ENCODE data around the gene ATP1A1. TPM values are rescaled to one million over a fixed set of nuclear protein-coding genes. Genes with fewer than 3 reads are reported as not detected.

Gene ATP1A1
- total and polyA plus RNA-seq, 2 experiments from 2014 or later: 117 to 202 TPM

DNA sequence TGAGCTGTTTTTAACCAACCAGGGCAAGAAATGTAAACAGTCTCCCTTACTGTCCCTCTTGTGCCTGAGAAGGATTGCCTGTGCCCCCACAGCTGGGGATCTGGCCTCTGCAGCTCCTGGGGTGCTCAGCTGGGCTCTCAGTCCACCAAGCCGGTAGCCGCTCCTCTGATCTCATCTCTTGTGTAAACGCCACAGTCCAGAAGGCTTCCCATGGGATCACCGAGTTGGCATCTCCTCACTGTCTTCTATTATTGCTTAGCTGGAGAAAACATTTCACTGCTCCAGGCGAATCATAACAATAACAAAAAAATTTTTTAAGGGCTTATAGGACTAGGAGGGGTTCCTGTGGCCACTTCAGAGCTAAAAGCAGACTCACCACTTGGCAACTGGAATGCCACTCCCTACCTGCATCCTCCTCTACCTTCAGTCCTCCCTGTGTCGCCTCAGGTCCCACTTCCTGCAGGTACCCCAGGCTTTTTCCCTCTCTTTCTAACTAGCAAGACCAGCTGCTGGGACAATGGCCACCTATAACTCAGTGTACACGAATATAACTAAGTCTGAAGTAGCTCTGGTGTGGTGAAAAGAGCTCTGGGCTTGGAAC, 75.8 kb downstream of the ATP1A1 start (continued):
- TF ChIP-seq, protein P1, sequence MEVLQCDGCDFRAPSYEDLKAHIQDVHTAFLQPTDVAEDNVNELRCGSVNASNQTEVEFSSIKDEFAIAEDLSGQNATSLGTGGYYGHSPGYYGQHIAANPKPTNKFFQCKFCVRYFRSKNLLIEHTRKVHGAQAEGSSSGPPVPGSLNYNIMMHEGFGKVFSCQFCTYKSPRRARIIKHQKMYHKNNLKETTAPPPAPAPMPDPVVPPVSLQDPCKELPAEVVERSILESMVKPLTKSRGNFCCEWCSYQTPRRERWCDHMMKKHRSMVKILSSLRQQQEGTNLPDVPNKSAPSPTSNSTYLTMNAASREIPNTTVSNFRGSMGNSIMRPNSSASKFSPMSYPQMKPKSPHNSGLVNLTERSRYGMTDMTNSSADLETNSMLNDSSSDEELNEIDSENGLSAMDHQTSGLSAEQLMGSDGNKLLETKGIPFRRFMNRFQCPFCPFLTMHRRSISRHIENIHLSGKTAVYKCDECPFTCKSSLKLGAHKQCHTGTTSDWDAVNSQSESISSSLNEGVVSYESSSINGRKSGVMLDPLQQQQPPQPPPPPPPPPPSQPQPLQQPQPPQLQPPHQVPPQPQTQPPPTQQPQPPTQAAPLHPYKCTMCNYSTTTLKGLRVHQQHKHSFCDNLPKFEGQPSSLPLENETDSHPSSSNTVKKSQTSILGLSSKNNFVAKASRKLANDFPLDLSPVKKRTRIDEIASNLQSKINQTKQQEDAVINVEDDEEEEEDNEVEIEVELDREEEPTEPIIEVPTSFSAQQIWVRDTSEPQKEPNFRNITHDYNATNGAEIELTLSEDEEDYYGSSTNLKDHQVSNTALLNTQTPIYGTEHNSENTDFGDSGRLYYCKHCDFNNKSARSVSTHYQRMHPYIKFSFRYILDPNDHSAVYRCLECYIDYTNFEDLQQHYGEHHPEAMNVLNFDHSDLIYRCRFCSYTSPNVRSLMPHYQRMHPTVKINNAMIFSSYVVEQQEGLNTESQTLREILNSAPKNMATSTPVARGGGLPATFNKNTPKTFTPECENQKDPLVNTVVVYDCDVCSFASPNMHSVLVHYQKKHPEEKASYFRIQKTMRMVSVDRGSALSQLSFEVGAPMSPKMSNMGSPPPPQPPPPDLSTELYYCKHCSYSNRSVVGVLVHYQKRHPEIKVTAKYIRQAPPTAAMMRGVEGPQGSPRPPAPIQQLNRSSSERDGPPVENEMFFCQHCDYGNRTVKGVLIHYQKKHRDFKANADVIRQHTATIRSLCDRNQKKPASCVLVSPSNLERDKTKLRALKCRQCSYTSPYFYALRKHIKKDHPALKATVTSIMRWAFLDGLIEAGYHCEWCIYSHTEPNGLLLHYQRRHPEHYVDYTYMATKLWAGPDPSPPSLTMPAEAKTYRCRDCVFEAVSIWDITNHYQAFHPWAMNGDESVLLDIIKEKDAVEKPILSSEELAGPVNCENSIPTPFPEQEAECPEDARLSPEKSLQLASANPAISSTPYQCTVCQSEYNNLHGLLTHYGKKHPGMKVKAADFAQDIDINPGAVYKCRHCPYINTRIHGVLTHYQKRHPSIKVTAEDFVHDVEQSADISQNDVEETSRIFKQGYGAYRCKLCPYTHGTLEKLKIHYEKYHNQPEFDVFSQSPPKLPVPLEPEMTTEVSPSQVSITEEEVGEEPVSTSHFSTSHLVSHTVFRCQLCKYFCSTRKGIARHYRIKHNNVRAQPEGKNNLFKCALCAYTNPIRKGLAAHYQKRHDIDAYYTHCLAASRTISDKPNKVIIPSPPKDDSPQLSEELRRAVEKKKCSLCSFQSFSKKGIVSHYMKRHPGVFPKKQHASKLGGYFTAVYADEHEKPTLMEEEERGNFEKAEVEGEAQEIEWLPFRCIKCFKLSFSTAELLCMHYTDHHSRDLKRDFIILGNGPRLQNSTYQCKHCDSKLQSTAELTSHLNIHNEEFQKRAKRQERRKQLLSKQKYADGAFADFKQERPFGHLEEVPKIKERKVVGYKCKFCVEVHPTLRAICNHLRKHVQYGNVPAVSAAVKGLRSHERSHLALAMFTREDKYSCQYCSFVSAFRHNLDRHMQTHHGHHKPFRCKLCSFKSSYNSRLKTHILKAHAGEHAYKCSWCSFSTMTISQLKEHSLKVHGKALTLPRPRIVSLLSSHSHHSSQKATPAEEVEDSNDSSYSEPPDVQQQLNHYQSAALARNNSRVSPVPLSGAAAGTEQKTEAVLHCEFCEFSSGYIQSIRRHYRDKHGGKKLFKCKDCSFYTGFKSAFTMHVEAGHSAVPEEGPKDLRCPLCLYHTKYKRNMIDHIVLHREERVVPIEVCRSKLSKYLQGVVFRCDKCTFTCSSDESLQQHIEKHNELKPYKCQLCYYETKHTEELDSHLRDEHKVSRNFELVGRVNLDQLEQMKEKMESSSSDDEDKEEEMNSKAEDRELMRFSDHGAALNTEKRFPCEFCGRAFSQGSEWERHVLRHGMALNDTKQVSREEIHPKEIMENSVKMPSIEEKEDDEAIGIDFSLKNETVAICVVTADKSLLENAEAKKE (CRISPR knock-in tag; IDR thresholded peaks at IDR 0.05): no peak
- TF ChIP-seq EZH2 (IDR thresholded peaks at IDR 0.05; ENCODE audit: low read depth, unreplicated experiment) (no peak), CREB1 (CRISPR knock-in tag; IDR thresholded peaks at IDR 0.05; ENCODE audit: low read depth) (no peak), EZH2phosphoT487 (IDR thresholded peaks at IDR 0.05; ENCODE audit: unreplicated experiment) (no peak), ZNF331 (CRISPR knock-in tag; IDR thresholded peaks at IDR 0.05; ENCODE audit: low read depth) (no peak)
- TF ChIP-seq, protein P2, sequence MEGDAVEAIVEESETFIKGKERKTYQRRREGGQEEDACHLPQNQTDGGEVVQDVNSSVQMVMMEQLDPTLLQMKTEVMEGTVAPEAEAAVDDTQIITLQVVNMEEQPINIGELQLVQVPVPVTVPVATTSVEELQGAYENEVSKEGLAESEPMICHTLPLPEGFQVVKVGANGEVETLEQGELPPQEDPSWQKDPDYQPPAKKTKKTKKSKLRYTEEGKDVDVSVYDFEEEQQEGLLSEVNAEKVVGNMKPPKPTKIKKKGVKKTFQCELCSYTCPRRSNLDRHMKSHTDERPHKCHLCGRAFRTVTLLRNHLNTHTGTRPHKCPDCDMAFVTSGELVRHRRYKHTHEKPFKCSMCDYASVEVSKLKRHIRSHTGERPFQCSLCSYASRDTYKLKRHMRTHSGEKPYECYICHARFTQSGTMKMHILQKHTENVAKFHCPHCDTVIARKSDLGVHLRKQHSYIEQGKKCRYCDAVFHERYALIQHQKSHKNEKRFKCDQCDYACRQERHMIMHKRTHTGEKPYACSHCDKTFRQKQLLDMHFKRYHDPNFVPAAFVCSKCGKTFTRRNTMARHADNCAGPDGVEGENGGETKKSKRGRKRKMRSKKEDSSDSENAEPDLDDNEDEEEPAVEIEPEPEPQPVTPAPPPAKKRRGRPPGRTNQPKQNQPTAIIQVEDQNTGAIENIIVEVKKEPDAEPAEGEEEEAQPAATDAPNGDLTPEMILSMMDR (conservative IDR thresholded peaks at IDR 0.05; ENCODE audit: low read depth in 2 of 2): no peak

DNA sequence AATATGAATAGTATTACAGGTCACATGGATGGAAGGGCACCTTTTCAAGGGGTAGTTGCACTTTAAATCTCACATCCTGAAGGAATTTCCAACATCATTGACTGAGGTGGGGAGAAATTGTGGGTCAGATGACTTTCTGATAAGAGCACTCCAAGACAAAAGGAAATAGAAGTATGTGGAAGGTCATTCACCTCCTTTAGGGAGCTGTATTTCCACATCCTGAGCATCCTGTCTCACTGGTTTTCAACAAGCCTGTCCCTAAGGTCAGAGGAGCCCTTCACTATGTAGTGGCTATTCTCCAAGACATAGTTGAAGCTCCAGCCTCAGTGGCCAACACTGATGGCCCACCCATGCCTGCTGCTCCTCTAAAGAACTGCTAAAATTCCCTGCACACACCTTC, 76.5 kb downstream of the ATP1A1 start:
- Mint-ChIP-seq H3K36me3 (ENCODE audit: low read depth) (no peaks in the 10 kb centered on the region), H3K27me3 (ENCODE audit: insufficient read depth, low read depth, poor library complexity) (no peaks in the 10 kb centered on the region), H3K4me3 (no peak overlapping the region), H3K9me3 (no peaks in the 10 kb centered on the region), H3K4me1 (peaks cover 9% of the 10 kb centered on the region; the same call in 2 of the 3 replicates), H3K27ac (no peak overlapping the region)
- Histone ChIP-seq H3K4me3 (no peak overlapping the region), H3K4me1 (ENCODE audit: insufficient read depth) (no peaks in the 10 kb centered on the region), H3K4me2 (no peak overlapping the region), H3K27ac (ENCODE audit: low read depth) (no peak overlapping the region), H3K9me2 (ENCODE audit: insufficient read depth) (no peaks in the 10 kb centered on the region; the same call in 1 of the 2 replicates), H4K20me1 (replicated peaks; ENCODE audit: insufficient read depth) (no peaks in the 10 kb centered on the region), H3F3A (replicated peaks; ENCODE audit: low read depth) (no peaks in the 10 kb centered on the region), H2AFZ (no peak overlapping the region), H3K27me3 (ENCODE audit: insufficient read depth) (no peaks in the 10 kb centered on the region), H3K36me3 (ENCODE audit: insufficient read depth) (no peaks in the 10 kb centered on the region), H3K79me2 (replicated peaks; ENCODE audit: insufficient read depth) (no peaks in the 10 kb centered on the region)
- no peak for ATAC-seq
- DNase-seq (ENCODE audit: low spot score): no peak
- TF ChIP-seq, protein P3, sequence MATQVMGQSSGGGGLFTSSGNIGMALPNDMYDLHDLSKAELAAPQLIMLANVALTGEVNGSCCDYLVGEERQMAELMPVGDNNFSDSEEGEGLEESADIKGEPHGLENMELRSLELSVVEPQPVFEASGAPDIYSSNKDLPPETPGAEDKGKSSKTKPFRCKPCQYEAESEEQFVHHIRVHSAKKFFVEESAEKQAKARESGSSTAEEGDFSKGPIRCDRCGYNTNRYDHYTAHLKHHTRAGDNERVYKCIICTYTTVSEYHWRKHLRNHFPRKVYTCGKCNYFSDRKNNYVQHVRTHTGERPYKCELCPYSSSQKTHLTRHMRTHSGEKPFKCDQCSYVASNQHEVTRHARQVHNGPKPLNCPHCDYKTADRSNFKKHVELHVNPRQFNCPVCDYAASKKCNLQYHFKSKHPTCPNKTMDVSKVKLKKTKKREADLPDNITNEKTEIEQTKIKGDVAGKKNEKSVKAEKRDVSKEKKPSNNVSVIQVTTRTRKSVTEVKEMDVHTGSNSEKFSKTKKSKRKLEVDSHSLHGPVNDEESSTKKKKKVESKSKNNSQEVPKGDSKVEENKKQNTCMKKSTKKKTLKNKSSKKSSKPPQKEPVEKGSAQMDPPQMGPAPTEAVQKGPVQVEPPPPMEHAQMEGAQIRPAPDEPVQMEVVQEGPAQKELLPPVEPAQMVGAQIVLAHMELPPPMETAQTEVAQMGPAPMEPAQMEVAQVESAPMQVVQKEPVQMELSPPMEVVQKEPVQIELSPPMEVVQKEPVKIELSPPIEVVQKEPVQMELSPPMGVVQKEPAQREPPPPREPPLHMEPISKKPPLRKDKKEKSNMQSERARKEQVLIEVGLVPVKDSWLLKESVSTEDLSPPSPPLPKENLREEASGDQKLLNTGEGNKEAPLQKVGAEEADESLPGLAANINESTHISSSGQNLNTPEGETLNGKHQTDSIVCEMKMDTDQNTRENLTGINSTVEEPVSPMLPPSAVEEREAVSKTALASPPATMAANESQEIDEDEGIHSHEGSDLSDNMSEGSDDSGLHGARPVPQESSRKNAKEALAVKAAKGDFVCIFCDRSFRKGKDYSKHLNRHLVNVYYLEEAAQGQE (IDR thresholded peaks at IDR 0.05; ENCODE audit: unreplicated experiment): no peak
- TF ChIP-seq ZNF331 (CRISPR knock-in tag; IDR thresholded peaks at IDR 0.05; ENCODE audit: low read depth): no peak
- no peak for TF ChIP-seq EZH2 (IDR thresholded peaks at IDR 0.05; ENCODE audit: low read depth, unreplicated experiment)
- TF ChIP-seq, protein P4, sequence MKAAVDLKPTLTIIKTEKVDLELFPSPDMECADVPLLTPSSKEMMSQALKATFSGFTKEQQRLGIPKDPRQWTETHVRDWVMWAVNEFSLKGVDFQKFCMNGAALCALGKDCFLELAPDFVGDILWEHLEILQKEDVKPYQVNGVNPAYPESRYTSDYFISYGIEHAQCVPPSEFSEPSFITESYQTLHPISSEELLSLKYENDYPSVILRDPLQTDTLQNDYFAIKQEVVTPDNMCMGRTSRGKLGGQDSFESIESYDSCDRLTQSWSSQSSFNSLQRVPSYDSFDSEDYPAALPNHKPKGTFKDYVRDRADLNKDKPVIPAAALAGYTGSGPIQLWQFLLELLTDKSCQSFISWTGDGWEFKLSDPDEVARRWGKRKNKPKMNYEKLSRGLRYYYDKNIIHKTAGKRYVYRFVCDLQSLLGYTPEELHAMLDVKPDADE (IDR thresholded peaks at IDR 0.05): no peak
- no peak for TF ChIP-seq POLR2AphosphoS5 (IDR thresholded peaks at IDR 0.05; ENCODE audit: low read depth)
- TF ChIP-seq CREB1 (CRISPR knock-in tag; IDR thresholded peaks at IDR 0.05; ENCODE audit: low read depth): no peak
- no peak for TF ChIP-seq JUNB (IDR thresholded peaks at IDR 0.05; ENCODE audit: unreplicated experiment)
- TF ChIP-seq STAT1 (IDR thresholded peaks at IDR 0.05; ENCODE audit: unreplicated experiment): no peak
- TF ChIP-seq NANOG (IDR thresholded peaks at IDR 0.05; ENCODE audit: borderline replicate concordance): no peak
- no peak for TF ChIP-seq EZH2phosphoT487 (IDR thresholded peaks at IDR 0.05; ENCODE audit: unreplicated experiment)
